ENCODE measurements around the gene AAR2.
A peak's percentile ranks its signal among the peaks of the same experiment; 100 is the strongest.

AAR2 gene

GRCh38 chr20:36262440-36262839, 26.2 kb downstream of the AAR2 start:
- no peak for DNase-seq

GRCh38 chr20:36264426-36265246, 28.4 kb downstream of the AAR2 start:
- no peak for DNase-seq

- DNase-seq: no peak
Observed at GRCh38 chr20:36266189-36266588, 29.9 kb downstream of the AAR2 start.

GRCh38 chr20:36267605-36268381, 31.5 kb downstream of the AAR2 start:
- DNase-seq: no peak

GRCh38 chr20:36268440-36269342, 32.4 kb downstream of the AAR2 start:
- no peak for DNase-seq

GRCh38 chr20:36269507-36269906, 33.2 kb downstream of the AAR2 start:
- no peak for DNase-seq

GRCh38 chr20:36270744-36271638, 34.7 kb downstream of the AAR2 start:
- DNase-seq: no peak

- DNase-seq: no peak
Observed at GRCh38 chr20:36271639-36272546, 35.6 kb downstream of the AAR2 start.

GRCh38 chr20:36272547-36273220, 36.4 kb downstream of the AAR2 start:
- no peak for DNase-seq

- peak; percentile 17 for DNase-seq
Observed at GRCh38 chr20:36273414-36274180, 37.3 kb downstream of the AAR2 start.

GRCh38 chr20:36274181-36274841, 38.0 kb downstream of the AAR2 start:
- DNase-seq: no peak

- DNase-seq: no peak
Observed at GRCh38 chr20:36275011-36275410, 38.7 kb downstream of the AAR2 start.

- DNase-seq: no peak
Observed at GRCh38 chr20:36275441-36276189, 39.3 kb downstream of the AAR2 start.

GRCh38 chr20:36277546-36277945, 41.3 kb downstream of the AAR2 start:
- no peak for DNase-seq

GRCh38 chr20:36279362-36279761, 43.1 kb downstream of the AAR2 start:
- DNase-seq: no peak

GRCh38 chr20:36279776-36280175, 43.5 kb downstream of the AAR2 start:
- no peak for DNase-seq

GRCh38 chr20:36281785-36282380, 45.6 kb downstream of the AAR2 start:
- DNase-seq: no peak

GRCh38 chr20:36284751-36285150, 48.5 kb downstream of the AAR2 start:
- no peak for DNase-seq
